GM12878 (cell line): Measurements from ENCODE around the gene TUBB. TPM values are rescaled to one million over a fixed set of nuclear protein-coding genes. Genes with fewer than 3 reads are reported as not detected.

ENCODE experiments used
- ATAC-seq: fragments of 200-7000 bp; cut with Tn5 transposase; 3 replicates; pipeline ENCODE4 v1.9.1; 2020; ENCODE audit warnings: mild to moderate bottlenecking, moderate library complexity
- BruUV-seq: library from RNA; stranded (reverse); fragments of 400-500 nt; replicated peaks from 2 replicates; lab custom pipeline; 2021; lab: Mats Ljungman, UMichigan
- CTCF ChIA-PET: fragments of 300-600 bp; sonication (Branson Sonifier 250); formaldehyde crosslinking; extraction: SDS; loops from one replicate; lab custom pipeline; 2021; ENCODE audit warnings: inconsistent platforms; lab: Yijun Ruan, JAX
- POLR2A ChIA-PET: fragments of 350-600 bp; formaldehyde crosslinking; extraction: SDS; loops from one replicate; lab custom pipeline; 2021; ENCODE audit warnings: inconsistent platforms; lab: Charles Lee
- RAD21 ChIA-PET: fragments of 300-600 bp; sonication (Branson Sonifier 250); formaldehyde crosslinking; loops from one replicate; lab custom pipeline; 2023; ENCODE audit warnings: antibody characterized with exemption; ENCODE audit not compliant: unreplicated experiment; lab: Charles Lee
- SMC1A ChIA-PET: fragments of 300-600 bp; sonication (Branson Sonifier 250); formaldehyde crosslinking; loops from one replicate; lab custom pipeline; 2023; ENCODE audit not compliant: unreplicated experiment, uncharacterized antibody; lab: Charles Lee
- DNase-seq: peaks from one replicate; pipeline ENCODE4 v3.0.0-alpha.2; 2011; ENCODE audit warnings: low read depth, low spot score
- FAIRE-seq: peaks from 3 replicates; lab custom pipeline; 2011; peaks lifted over from hg19 to GRCh38; lab: Jason Lieb, UNC
- H2AFZ ChIP-seq: 2 replicates; pipeline ENCODE4 v1.6.0; 2011; ENCODE audit warnings: low read depth, low read length, control low read depth; ENCODE audit not compliant: control insufficient read depth
- H3K27ac ChIP-seq: 2 replicates; pipeline ENCODE4 v1.5.1; 2011; ENCODE audit warnings: control low read depth; ENCODE audit not compliant: control insufficient read depth, insufficient read depth
- H3K27me3 ChIP-seq, 2 experiments: replicated peaks in 1 of 2; 2 replicates each; pipeline versions ENCODE4 v1.6.0 to v1.6.1; 2011; ENCODE audit warnings: low read length in 1 of 2; ENCODE audit not compliant: control insufficient read depth in 2 of 2, insufficient read depth in 2 of 2
- H3K36me3 ChIP-seq, 2 experiments: 2 replicates each; pipeline ENCODE4 v1.5.1; 2011; ENCODE audit warnings: low read length in 1 of 2; ENCODE audit not compliant: control insufficient read depth in 2 of 2, insufficient read depth in 2 of 2
- H3K4me1 ChIP-seq: 2 replicates; pipeline ENCODE4 v1.6.1; 2011; ENCODE audit warnings: mild to moderate bottlenecking, low read length, moderate library complexity, mixed read lengths; ENCODE audit not compliant: control insufficient read depth, insufficient read depth
- H3K4me2 ChIP-seq: 2 replicates; pipeline ENCODE4 v1.6.0; 2011; ENCODE audit warnings: control low read depth; ENCODE audit not compliant: control insufficient read depth, insufficient read depth
- H3K4me3 ChIP-seq: fragments of 200-600 bp; sonication (generic); 2 replicates; pipeline ENCODE4 v1.5.1; 2016
- H3K79me2 ChIP-seq: 2 replicates; pipeline ENCODE4 v1.6.0; 2011; ENCODE audit warnings: low read length; ENCODE audit not compliant: control insufficient read depth, insufficient read depth
- H3K9ac ChIP-seq: 2 replicates; pipeline ENCODE4 v1.8.0; 2011; ENCODE audit warnings: low read length, control low read depth, mixed read lengths; ENCODE audit not compliant: control insufficient read depth, insufficient read depth
- H3K9me3 ChIP-seq: replicated peaks from 3 replicates; pipeline ENCODE4 v1.5.1; 2011; ENCODE audit warnings: mild to moderate bottlenecking, low read length; ENCODE audit not compliant: control insufficient read depth, insufficient read depth
- H4K20me1 ChIP-seq: 2 replicates; pipeline ENCODE4 v1.6.0; 2011; ENCODE audit not compliant: control insufficient read depth, insufficient read depth
- BHLHE40 ChIP-seq, 2 experiments: fragments of 450-650 bp in 1 of 2; IDR thresholded peaks; 2 replicates each; pipeline ENCODE4 v1.6.1; 2011 to 2017; ENCODE audit warnings: low read depth in 2 of 2, borderline replicate concordance in 1 of 2, improper control_type of control experiment in 1 of 2, low read length in 1 of 2, mild to moderate bottlenecking in 1 of 2
- EP300 ChIP-seq, 2 experiments: fragments of 150-350 bp in 1 of 2; IDR thresholded peaks; 2 replicates each; pipeline ENCODE4 v1.6.1; 2011 to 2012; ENCODE audit warnings: low read depth in 2 of 2, low read length in 2 of 2, borderline replicate concordance in 1 of 2, improper control_type of control experiment in 1 of 2, inconsistent platforms in 1 of 2; ENCODE audit not compliant: control insufficient read depth in 1 of 2
- ETV6 ChIP-seq, 2 experiments: fragments of 450-650 bp in 1 of 2; IDR thresholded peaks in 1 of 2; conservative IDR thresholded peaks in 1 of 2; 2 replicates each; pipeline ENCODE4 v1.6.1; 2014; ENCODE audit warnings: antibody characterized with exemption in 1 of 2, borderline replicate concordance in 1 of 2, low read depth in 1 of 2, mild to moderate bottlenecking in 1 of 2, moderate library complexity in 1 of 2
- GATAD2B ChIP-seq: fragments of 450-650 bp; conservative IDR thresholded peaks from 2 replicates; pipeline ENCODE4 v1.6.1; 2017; ENCODE audit warnings: low read depth, mild to moderate bottlenecking, moderate library complexity
- LARP7 ChIP-seq: fragments of 450-650 bp; IDR thresholded peaks from 2 replicates; pipeline ENCODE4 v1.6.1; 2017; ENCODE audit warnings: mild to moderate bottlenecking
- MLLT1 ChIP-seq: fragments of 450-650 bp; IDR thresholded peaks from 2 replicates; pipeline ENCODE4 v1.6.1; 2016; ENCODE audit warnings: mild to moderate bottlenecking
- MYB ChIP-seq: fragments of 150-350 bp; IDR thresholded peaks from 2 replicates; pipeline ENCODE4 v1.6.1; 2014; ENCODE audit warnings: mild to moderate bottlenecking, low read depth, low read length, borderline replicate concordance
- MYC ChIP-seq: IDR thresholded peaks from 2 replicates; pipeline ENCODE4 v1.6.1; 2011; ENCODE audit warnings: mild to moderate bottlenecking, low read length, moderate library complexity, inconsistent platforms; ENCODE audit not compliant: insufficient read depth, insufficient replicate concordance, insufficient read length, severe bottlenecking
- NRF1 ChIP-seq: conservative IDR thresholded peaks from 2 replicates; pipeline ENCODE4 v1.6.1; 2011; ENCODE audit warnings: mild to moderate bottlenecking, low read depth, low read length, improper control_type of control experiment
- SMAD5 ChIP-seq: IDR thresholded peaks from 2 replicates; pipeline ENCODE4 v1.6.1; 2016; ENCODE audit warnings: antibody characterized with exemption, low read depth
- SREBF2 ChIP-seq: IDR thresholded peaks from 2 replicates; pipeline ENCODE4 v1.6.1; 2012; ENCODE audit warnings: mild to moderate bottlenecking, low read length
- TCF3 ChIP-seq: IDR thresholded peaks from 2 replicates; pipeline ENCODE4 v1.6.1; 2012; ENCODE audit warnings: low read depth, mild to moderate bottlenecking, low read length, borderline replicate concordance; ENCODE audit not compliant: insufficient read depth
- ZBED1 ChIP-seq: IDR thresholded peaks from 2 replicates; pipeline ENCODE4 v1.6.1; 2016; ENCODE audit warnings: borderline replicate concordance
- WGBS: methylation state at CpG from one replicate; pipeline ENCODE4 v1.1.6; 2016; ENCODE audit warnings: low lambda C conversion rate; ENCODE audit not compliant: insufficient replicate concordance, insufficient coverage; ENCODE audit errors: missing lambda C conversion rate; 5-methylcytosine and 5-hydroxymethylcytosine counted together
- in situ Hi-C: fragments of 300-500 bp; cut with MboI; formaldehyde crosslinking; loops from 9 replicates; pipeline ENCODE4 v1.14.3; 2018; ENCODE audit warnings: mixed read lengths
- intact Hi-C: fragments of 100-400 bp; cut with micrococcal nuclease; formaldehyde crosslinking; loops from one replicate; pipeline ENCODE4 v1.14.2; 2022; ENCODE audit not compliant: unreplicated experiment
- polyA plus RNA-seq, 11 experiments: library from polyadenylated mRNA; depleted of rRNA in 4 of 11; unstranded in 6 of 11; stranded (reverse) in 5 of 11; fragments of >200 nt; fragmentation: Nextera tagmentation in 4 of 11; fragmentation: Illumina TruSeq in 1 of 11; extraction: Ambion mirVana in 4 of 11; extraction: Trizol in 1 of 11; gene quantifications; 1 replicate in 1 of 11; 2 replicates in 10 of 11; pipeline versions ENCODE4 v1.2.1 to v1.2.3, GENCODE V29; 2011 to 2016; ENCODE audit warnings: inconsistent platforms in 2 of 11, missing spikeins in 2 of 11, low read depth in 1 of 11
- total RNA-seq, 4 experiments: library from RNA; depleted of rRNA in 3 of 4; stranded (reverse); fragments of >200 nt in 3 of 4; fragmentation: Illumina TruSeq in 1 of 4; extraction: Trizol in 1 of 4; gene quantifications; 2 replicates each; pipeline versions ENCODE4 v1.2.1 to v1.2.3, GENCODE V29; 2013 to 2021
- TF ChIP-seq, protein P1 (sequence below): fragments of 450-650 bp; IDR thresholded peaks from 2 replicates; pipeline ENCODE4 v1.6.1; 2017; ENCODE audit warnings: low read depth, mild to moderate bottlenecking, moderate library complexity

The TUBB gene
- total and polyA plus RNA-seq, 10 of the 15 experiments (the other 5 are each of a cell fraction or from before 2014, with no cell fraction given), result 1,039 to 3,052 (median 1,656) TPM

- TF ChIP-seq, protein P1, sequence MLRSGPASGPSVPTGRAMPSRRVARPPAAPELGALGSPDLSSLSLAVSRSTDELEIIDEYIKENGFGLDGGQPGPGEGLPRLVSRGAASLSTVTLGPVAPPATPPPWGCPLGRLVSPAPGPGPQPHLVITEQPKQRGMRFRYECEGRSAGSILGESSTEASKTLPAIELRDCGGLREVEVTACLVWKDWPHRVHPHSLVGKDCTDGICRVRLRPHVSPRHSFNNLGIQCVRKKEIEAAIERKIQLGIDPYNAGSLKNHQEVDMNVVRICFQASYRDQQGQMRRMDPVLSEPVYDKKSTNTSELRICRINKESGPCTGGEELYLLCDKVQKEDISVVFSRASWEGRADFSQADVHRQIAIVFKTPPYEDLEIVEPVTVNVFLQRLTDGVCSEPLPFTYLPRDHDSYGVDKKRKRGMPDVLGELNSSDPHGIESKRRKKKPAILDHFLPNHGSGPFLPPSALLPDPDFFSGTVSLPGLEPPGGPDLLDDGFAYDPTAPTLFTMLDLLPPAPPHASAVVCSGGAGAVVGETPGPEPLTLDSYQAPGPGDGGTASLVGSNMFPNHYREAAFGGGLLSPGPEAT, result 0 out of 2 replicates have a peak, but pooled peaks have one; percentile 1
- TF ChIP-seq ETV6 (conservative IDR thresholded peaks at IDR 0.05 in 1 of 2, IDR thresholded peaks at IDR 0.05 in 1 of 2; ENCODE audit: borderline replicate concordance in 1 of 2, low read depth in 1 of 2), result no peak
- TF ChIP-seq EP300 (IDR thresholded peaks at IDR 0.05; ENCODE audit: borderline replicate concordance in 1 of 2, control insufficient read depth in 1 of 2, low read depth in 2 of 2, low read length in 2 of 2), result peak in 1 of 2 experiments; percentile 2; a peak in 1 of 4 replicates
- TF ChIP-seq SMAD5, result peak; percentile 54; the same call in 1 of the 2 replicates
Measured at GRCh38 chr6:30743099-30744053, 23.2 kb downstream of the TUBB start (continued).

- ATAC-seq (peak; percentile 58), FAIRE-seq (peak; percentile 38), DNase-seq (no peak)
- in situ Hi-C loops, result no loop called here
- Histone ChIP-seq H3K4me1 (peaks cover 15% of the 10 kb centered on the region), H3K4me3 (peak within 1 kb of the TSS; percentile 81), H3K36me3 (peaks cover 4 to 6% of the 10 kb centered on the region in 2 experiments), H2AFZ (peak within 1 kb of the TSS; percentile 73), H3K9me3 (no peaks in the 10 kb centered on the region; the same call in 2 of the 3 replicates), H4K20me1 (no peaks in the 10 kb centered on the region), H3K79me2 (peaks cover 37% of the 10 kb centered on the region), H3K27ac (peak within 1 kb of the TSS; percentile 72), H3K9ac (peak within 1 kb of the TSS; percentile 73), H3K4me2 (peak within 1 kb of the TSS; percentile 89), H3K27me3 (no peaks in the 10 kb centered on the region)
- WGBS, result 2% methylated on average over 54 of the region's 54 CpGs
- ChIA-PET CTCF (interaction anchor here (0.8 to 2.3 kb wide), 13 partner anchors 8 to 85 kb away, joined by 3 to 8 read pairs (median 3); no protein-coding TSS in a partner anchor), RAD21 (interaction anchor here (0.6 to 3.7 kb wide), 12 partner anchors 13 to 413 kb away, joined by 3 to 22 read pairs (median 4); partner anchors contain the start of genes CCHCR1, DDR1 and VARS2), SMC1A (interaction anchor here (0.9 to 10.0 kb wide), 7 partner anchors 14 to 133 kb away, joined by 3 to 122 read pairs (median 4); no protein-coding TSS in a partner anchor), POLR2A (interaction anchor here (0.9 to 2.1 kb wide), 8 partner anchors 11 to 78 kb away, joined by 3 to 10 read pairs (median 6); no protein-coding TSS in a partner anchor)
- intact Hi-C loops, result loop anchor here (1.0 kb wide), 1 partner anchor 13 kb away; no protein-coding TSS in a partner anchor
- no TSS peak for BruUV-seq
- no peak for TF ChIP-seq MYB
- peak; percentile 43; the same call in 1 of the 2 replicates for TF ChIP-seq TCF3
- no peak for TF ChIP-seq LARP7
- TF ChIP-seq NRF1, result peak; percentile 3; the same call in 1 of the 2 replicates
- TF ChIP-seq SREBF2, result no peak
- peak; percentile 55; the same call in 1 of the 2 replicates for TF ChIP-seq GATAD2B
- TF ChIP-seq MYC, result no peak
- TF ChIP-seq BHLHE40 (IDR thresholded peaks at IDR 0.05; ENCODE audit: borderline replicate concordance in 1 of 2, low read depth in 2 of 2, low read length in 1 of 2), result peak; percentile 34 to 67; a peak in 3 of 4 replicates
- TF ChIP-seq MLLT1, result peak; percentile 65
- TF ChIP-seq ZBED1, result peak; percentile 76; the same call in 1 of the 2 replicates
Measured at GRCh38 chr6:30744054-30744805, 24.1 kb downstream of the TUBB start, which contains the start of gene IER3. Gene IER3 (minus strand): TSS chr6:30744547. CDS start chr6:30744518, 29 bp downstream.
